Left renal pelvis (tissue), 4 donors: ENCODE measurements around the gene KRT9. TPM values are rescaled to one million over a fixed set of nuclear protein-coding genes. Genes with fewer than 3 reads are reported as not detected.

Experiments
- DNase-seq, 4 donors: peaks; one replicate each; pipeline ENCODE4 v3.0.0-alpha.2; 2013; ENCODE audit warnings: low read depth in 4 of 4, low spot score in 3 of 4
- polyA plus RNA-seq, 4 donors: library from polyadenylated mRNA; unstranded; fragments of 120-200 nt; gene quantifications; one replicate each; pipeline ENCODE4 v1.2.1, GENCODE V29; 2013; ENCODE audit not compliant: insufficient read length in 4 of 4

The KRT9 gene
- polyA plus RNA-seq, 4 donors: not detected

- DNase-seq: no peak
Observed at GRCh38 chr17:41533613-41534012, 38.2 kb downstream of the KRT9 start.

- DNase-seq: no peak
Observed at GRCh38 chr17:41532947-41533570, 38.8 kb downstream of the KRT9 start.

- DNase-seq: no peak
Observed at GRCh38 chr17:41531993-41532392, 39.9 kb downstream of the KRT9 start.

GRCh38 chr17:41530062-41531048 is 41.5 kb downstream of the KRT9 start:
- DNase-seq: no peak

DNA sequence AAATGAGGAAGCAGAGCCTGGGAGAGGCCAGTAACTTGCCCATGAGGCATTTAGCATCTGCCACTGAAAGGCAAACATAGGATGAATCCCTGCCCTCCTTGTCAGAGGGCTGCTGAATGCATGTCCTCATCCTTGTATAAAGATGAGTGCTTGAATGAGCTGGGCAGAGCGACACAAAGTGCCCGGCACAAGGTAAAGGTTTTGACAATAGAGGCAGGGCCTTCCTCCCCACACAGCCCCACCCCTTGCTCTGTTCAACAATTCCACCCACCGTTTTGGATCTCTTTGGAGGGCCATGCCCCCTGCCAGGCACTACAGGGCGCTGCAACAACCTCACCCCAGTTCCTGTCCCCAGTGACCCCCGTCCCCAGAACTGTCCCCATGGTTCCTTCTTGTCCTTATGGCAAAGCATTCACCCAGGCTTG is 42.4 kb downstream of the KRT9 start:
- DNase-seq: no peak

DNA sequence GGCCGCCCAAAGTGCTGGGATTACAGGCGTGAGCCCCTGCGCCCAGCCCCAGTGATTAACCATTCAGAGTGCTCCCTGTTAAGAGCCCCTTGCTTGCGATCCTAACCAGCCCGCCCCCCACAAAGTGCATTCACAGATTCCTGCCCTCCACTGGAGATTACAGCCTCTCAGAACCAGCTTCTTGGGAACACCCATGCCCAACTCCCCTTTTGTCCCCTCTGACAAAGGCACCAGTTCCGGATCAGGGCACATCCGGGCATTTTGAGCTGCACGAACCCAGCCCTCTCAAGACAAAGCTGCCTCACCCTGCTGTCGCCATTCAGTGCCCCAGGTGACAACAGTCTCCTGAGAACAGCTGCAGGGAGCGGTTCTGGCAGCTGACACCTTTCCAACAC is 42.9 kb downstream of the KRT9 start:
- no peak for DNase-seq

- DNase-seq: no peak
Observed at GRCh38 chr17:41527063-41528023, 44.5 kb downstream of the KRT9 start.

- no peak for DNase-seq
Observed at GRCh38 chr17:41524261-41524660, 47.6 kb downstream of the KRT9 start.

- DNase-seq: no peak
Observed at GRCh38 chr17:41523787-41524186, 48.1 kb downstream of the KRT9 start.

DNA sequence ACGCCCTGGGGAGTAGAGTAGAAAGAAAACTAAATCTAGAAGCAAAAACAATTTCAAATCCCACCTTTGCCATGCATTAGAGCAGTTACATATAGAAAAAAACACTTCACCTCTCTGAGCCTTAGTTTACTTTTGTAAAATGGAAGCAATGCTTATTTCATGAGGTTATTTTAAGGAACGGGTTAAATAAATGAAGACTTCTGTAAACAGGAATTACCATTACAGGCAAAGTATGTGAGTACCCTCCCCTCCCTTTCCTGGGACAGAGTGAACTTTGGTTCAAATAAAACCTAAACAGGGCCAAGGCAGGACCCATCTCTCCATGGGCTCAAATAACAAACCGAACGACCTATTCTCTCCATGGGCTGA is 48.6 kb downstream of the KRT9 start:
- no peak for DNase-seq

GRCh38 chr17:41522301-41523224 is 49.3 kb downstream of the KRT9 start:
- DNase-seq: no peak

DNA sequence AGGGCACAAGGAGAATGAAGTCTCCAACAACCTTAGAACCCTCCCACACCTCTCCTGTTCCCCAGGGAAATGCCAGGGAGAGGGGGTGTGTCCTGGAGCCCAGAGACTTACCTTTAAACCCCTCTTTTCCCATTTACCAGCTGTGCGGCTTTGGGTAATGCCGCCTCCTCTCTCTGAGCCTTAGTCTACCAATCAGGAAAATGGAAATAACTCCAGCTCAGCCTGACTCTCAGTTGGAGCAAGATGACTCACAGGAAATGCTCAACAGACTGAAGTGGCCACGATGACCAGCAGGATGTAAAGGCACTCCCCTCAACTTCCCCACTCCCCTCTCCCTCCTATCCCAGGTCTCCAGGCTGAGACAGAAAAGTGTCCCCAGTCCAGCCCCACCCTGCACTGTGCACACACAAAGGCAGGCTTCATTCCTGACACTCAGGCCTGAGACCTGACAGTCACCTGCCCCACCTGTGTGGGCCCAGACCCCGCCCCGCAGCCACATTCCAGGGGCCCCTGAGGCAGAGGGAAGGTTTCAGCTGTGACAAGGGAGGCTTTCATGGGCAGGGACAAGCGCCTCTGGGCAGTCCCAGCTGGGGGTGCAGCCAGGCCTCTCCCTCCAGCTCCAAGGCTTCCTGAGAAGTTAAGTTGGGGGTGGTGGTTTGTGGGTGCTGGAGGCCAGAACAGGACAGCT is 50.1 kb downstream of the KRT9 start:
- no peak for DNase-seq

- no peak for DNase-seq
Observed at GRCh38 chr17:41520821-41521521, 50.9 kb downstream of the KRT9 start.

GRCh38 chr17:41519501-41520224 is 52.2 kb downstream of the KRT9 start:
- no peak for DNase-seq

DNA sequence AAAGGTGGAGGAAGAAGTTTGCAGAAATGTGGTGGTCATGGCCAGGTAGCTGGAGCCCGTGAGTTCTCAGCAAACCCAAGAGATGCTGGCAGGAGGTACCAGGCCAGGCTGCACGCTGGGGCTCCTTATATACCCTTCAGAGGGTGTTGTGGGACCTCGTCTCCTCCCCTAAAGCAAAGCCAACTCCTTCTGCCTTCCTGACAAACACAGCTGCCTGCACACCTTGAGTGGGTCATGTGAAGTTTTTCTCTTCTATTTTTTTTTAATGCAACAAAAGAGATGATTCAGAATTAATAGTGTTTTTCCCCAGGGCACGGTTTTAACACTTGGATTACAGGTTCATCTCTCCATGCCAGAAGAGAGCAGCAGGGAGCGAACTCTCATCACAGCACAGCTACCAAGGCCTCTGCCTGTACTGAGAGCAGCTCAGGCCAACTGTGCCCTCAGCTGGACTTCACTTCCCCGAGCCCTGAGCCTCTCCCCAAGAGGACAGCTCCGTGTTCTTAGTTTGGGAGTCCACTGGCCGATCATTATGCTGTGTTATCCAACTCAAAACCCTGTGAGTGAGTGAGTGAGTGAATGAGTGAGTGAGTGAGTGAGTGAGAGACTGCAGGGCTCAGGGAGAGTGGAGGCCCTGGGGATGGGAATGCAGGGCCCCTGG is 52.9 kb downstream of the KRT9 start, which contains the start of gene KRT15:
Gene KRT15 (minus strand): TSS at position 102 of the 661 bp plus-strand sequence. CDS start 63 bp downstream, at position 39.
- DNase-seq: no peak

- DNase-seq: no peak
Observed at GRCh38 chr17:41518031-41518430, 53.8 kb downstream of the KRT9 start.

GRCh38 chr17:41516830-41517283 is 55.0 kb downstream of the KRT9 start:
- DNase-seq: no peak
